Breast epithelium (tissue), 4 donors: ENCODE results near the gene SLC8A2. TPM values are rescaled to one million over a fixed set of nuclear protein-coding genes. Genes with fewer than 3 reads are reported as not detected.
"Not testable (repeated sequence)": the region's sequence is repeated elsewhere in the genome, so short reads cannot be mapped to it uniquely, and the experiment has no call there.

Source experiments
- DNase-seq, 2 donors: peaks; one replicate each; pipeline ENCODE4 v3.0.0-alpha.2; 2019; ENCODE audit warnings: low spot score in 2 of 2
- H3K27ac ChIP-seq, 2 donors: fragments of 200-600 bp; sonication (generic) in 1 of 2; one replicate each; pipeline ENCODE4 v1.5.1; 2016 to 2019; ENCODE audit warnings: mild to moderate bottlenecking in 1 of 2
- H3K27me3 ChIP-seq, 2 donors: fragments of 200-600 bp; sonication (generic) in 1 of 2; one replicate each; pipeline versions ENCODE4 v1.5.1 to v1.6.0; 2017 to 2019; ENCODE audit warnings: control low read depth in 1 of 2, mild to moderate bottlenecking in 1 of 2
- H3K36me3 ChIP-seq: fragments of 200-600 bp; one replicate; pipeline ENCODE4 v1.5.1; 2019
- H3K4me1 ChIP-seq, 2 donors: fragments of 200-600 bp; sonication (generic); one replicate each; pipeline ENCODE4 v1.5.1; 2016 to 2019; ENCODE audit warnings: control low read depth in 1 of 2
- H3K4me3 ChIP-seq, 3 donors: fragments of 200-600 bp; sonication (generic); 1 replicate in 2 of 3; 2 replicates in 1 of 3; pipeline ENCODE4 v1.5.1; 2016 to 2019; ENCODE audit warnings: mild to moderate bottlenecking in 3 of 3, moderate library complexity in 2 of 3
- H3K9me3 ChIP-seq, 2 donors: fragments of 200-600 bp; sonication (generic) in 1 of 2; one replicate each; pipeline ENCODE4 v1.5.1; 2016 to 2019; ENCODE audit warnings: control low read depth in 1 of 2
- CTCF ChIP-seq, 3 donors: fragments of 450-650 bp; IDR thresholded peaks; one replicate each; pipeline ENCODE4 v1.5.1; 2016 to 2017; ENCODE audit warnings: antibody characterized with exemption in 3 of 3, mild to moderate bottlenecking in 3 of 3, moderate library complexity in 3 of 3
- POLR2A ChIP-seq: fragments of 450-650 bp; IDR thresholded peaks from one replicate; pipeline ENCODE4 v1.6.1; 2016; ENCODE audit warnings: antibody characterized with exemption, mild to moderate bottlenecking, moderate library complexity
- POLR2AphosphoS5 ChIP-seq, 3 donors: sonication (generic); formaldehyde crosslinking; IDR thresholded peaks; one replicate each; pipeline ENCODE4 v1.6.1; 2017; ENCODE audit warnings: antibody characterized with exemption in 3 of 3
- intact Hi-C: fragments of 100-400 bp; cut with DNase I; formaldehyde crosslinking; loops from one replicate; pipeline ENCODE4 v1.15.1; 2023; ENCODE audit warnings: low total_unique reads
- total RNA-seq, 3 donors: library from RNA; depleted of rRNA; stranded (reverse); fragments of >200 nt; gene quantifications; one replicate each; pipeline ENCODE4 v1.1.0, GENCODE V29; 2016

The SLC8A2 gene
- total RNA-seq, 3 donors from 2014 or later, result under 0.01 to 0.29 TPM; not detected in 1

DNA sequence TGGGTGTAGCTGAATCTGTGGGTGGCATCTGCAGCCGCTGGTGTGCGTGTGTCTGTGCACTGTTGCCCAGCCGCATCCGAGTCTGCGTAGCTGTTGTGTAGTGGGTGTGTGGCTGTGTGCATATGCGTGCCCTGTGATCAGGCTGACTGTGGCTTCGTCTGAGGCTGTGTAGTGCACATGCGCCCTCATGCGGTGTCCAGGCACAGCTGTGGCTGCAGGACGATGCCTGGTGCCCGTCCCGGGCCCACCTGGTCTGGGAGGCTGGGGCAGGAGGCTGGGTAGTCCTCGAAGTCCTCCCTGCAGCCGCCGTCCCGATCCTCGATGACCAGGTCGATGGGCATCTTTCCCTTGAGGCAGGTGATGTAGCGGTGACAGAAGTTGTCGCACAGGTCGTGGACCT lies 57.2 kb downstream of the SLC8A2 start:
- DNase-seq, result no peak
- no peak for TF ChIP-seq CTCF (IDR thresholded peaks at IDR 0.05)
- TF ChIP-seq POLR2A, result no peak
- no peak for TF ChIP-seq POLR2AphosphoS5 (IDR thresholded peaks at IDR 0.05)
- H3K27me3 ChIP-seq, result peaks cover 2 to 6% of the 10 kb centered on the region in 2 donors
- no peak overlapping the region for H3K4me3 ChIP-seq
- no peaks in the 10 kb centered on the region for H3K9me3 ChIP-seq
- H3K27ac ChIP-seq, result no peak overlapping the region
- H3K4me1 ChIP-seq, result no peaks in the 10 kb centered on the region
- H3K36me3 ChIP-seq, result no peaks in the 10 kb centered on the region
- intact Hi-C loops, result no loop called here

GRCh38 chr19:47413941-47414340 lies 57.8 kb downstream of the SLC8A2 start:
- Histone ChIP-seq H3K27ac (no peak overlapping the region), H3K36me3 (no peaks in the 10 kb centered on the region), H3K4me1 (no peaks in the 10 kb centered on the region), H3K27me3 (peaks cover 1 to 5% of the 10 kb centered on the region in 2 donors), H3K9me3 (no peaks in the 10 kb centered on the region), H3K4me3 (no peak overlapping the region)
- DNase-seq, result no peak
- intact Hi-C loops, result no loop called here
- TF ChIP-seq POLR2AphosphoS5 (IDR thresholded peaks at IDR 0.05) (no peak), POLR2A (no peak), CTCF (IDR thresholded peaks at IDR 0.05) (no peak)

- intact Hi-C loops, H3K36me3 ChIP-seq: not testable (repeated sequence)
These were observed 60.0 kb downstream of the SLC8A2 start for GRCh38 chr19:47411696-47412095.

GRCh38 chr19:47411101-47411500 lies 60.6 kb downstream of the SLC8A2 start:
- H3K4me1 ChIP-seq, result no peaks in the 10 kb centered on the region
- no peak overlapping the region for H3K27ac ChIP-seq
- H3K36me3 ChIP-seq, result no peaks in the 10 kb centered on the region
- H3K27me3 ChIP-seq, result no peaks in the 10 kb centered on the region
- H3K9me3 ChIP-seq, result no peaks in the 10 kb centered on the region
- intact Hi-C loops, result no loop called here
- H3K4me3 ChIP-seq, result no peak overlapping the region
- DNase-seq, result no peak
- TF ChIP-seq POLR2A (no peak), CTCF (IDR thresholded peaks at IDR 0.05) (no peak), POLR2AphosphoS5 (IDR thresholded peaks at IDR 0.05) (no peak)

More at GRCh38 chr19:47411696-47412095, 60.0 kb downstream of the SLC8A2 start:
- not testable (repeated sequence) for H3K9me3 ChIP-seq, H3K27me3 ChIP-seq, H3K4me1 ChIP-seq, H3K27ac ChIP-seq, DNase-seq, H3K4me3 ChIP-seq

DNA sequence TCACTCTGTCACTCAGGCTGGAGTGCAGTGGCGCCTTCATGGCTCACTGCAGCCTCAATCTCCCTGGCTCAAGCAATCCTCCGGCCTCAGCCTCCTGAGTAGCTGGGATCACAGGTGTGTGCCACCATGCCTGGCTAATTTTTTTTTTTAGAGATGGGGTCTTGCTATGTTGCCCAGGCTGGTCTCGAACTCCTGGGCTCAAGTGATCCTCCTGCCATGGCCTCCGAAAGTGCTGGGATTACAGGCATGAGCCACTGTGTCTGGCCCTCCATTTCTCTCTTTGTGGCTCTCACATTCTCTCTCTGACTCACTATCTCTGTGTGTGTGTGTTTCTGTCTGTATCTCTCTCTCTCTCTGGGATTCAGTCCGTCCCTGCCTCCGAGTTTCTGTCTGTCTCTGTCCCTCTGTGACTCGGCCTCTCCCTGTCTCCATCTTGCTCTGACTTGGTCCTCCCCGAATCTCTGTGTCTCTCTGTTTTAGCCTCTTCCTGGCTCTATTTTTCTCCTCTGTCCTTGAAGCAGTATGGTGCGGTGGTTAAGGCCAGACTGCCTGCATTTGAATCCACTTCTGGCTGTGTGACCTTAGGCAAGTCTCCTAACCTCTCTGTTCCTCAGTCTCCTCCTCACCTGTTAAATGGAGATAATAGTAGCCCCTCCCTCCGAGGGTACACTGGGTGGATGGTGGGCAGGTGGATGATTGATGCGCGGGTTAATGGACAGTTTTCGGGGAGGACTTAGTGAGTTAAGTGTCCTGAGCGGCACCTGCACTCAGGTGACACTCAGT lies 63.3 kb downstream of the SLC8A2 start:
- no peak overlapping the region for H3K27ac ChIP-seq
- no peaks in the 10 kb centered on the region for H3K4me1 ChIP-seq
- H3K36me3 ChIP-seq, result no peaks in the 10 kb centered on the region
- intact Hi-C loops, result no loop called here
- no peak for TF ChIP-seq POLR2A
- TF ChIP-seq CTCF (IDR thresholded peaks at IDR 0.05), result no peak
- no peak for TF ChIP-seq POLR2AphosphoS5 (IDR thresholded peaks at IDR 0.05)
- no peak for DNase-seq
- no peaks in the 10 kb centered on the region for H3K27me3 ChIP-seq
- no peak overlapping the region for H3K4me3 ChIP-seq
- H3K9me3 ChIP-seq, result no peaks in the 10 kb centered on the region
